ENCODE measurements around the gene SCG3.

DNA sequence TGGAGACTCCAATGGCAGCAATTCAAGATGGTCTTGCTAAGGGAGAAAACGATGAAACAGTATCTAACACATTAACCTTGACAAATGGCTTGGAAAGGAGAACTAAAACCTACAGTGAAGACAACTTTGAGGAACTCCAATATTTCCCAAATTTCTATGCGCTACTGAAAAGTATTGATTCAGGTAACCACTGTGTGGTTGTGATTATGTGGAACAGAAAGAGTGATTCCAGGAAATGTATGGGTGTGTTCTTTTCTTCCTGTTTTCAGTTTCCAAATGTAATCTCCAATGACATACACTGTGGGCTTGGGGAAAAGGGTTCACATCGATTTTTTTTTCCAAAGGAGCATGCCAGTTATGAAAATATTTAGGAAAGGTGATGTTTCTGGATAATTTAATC lies 10.9 kb downstream of the SCG3 start:
- TF ChIP-seq, protein P1, sequence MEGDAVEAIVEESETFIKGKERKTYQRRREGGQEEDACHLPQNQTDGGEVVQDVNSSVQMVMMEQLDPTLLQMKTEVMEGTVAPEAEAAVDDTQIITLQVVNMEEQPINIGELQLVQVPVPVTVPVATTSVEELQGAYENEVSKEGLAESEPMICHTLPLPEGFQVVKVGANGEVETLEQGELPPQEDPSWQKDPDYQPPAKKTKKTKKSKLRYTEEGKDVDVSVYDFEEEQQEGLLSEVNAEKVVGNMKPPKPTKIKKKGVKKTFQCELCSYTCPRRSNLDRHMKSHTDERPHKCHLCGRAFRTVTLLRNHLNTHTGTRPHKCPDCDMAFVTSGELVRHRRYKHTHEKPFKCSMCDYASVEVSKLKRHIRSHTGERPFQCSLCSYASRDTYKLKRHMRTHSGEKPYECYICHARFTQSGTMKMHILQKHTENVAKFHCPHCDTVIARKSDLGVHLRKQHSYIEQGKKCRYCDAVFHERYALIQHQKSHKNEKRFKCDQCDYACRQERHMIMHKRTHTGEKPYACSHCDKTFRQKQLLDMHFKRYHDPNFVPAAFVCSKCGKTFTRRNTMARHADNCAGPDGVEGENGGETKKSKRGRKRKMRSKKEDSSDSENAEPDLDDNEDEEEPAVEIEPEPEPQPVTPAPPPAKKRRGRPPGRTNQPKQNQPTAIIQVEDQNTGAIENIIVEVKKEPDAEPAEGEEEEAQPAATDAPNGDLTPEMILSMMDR (IDR thresholded peaks at IDR 0.05; ENCODE audit: low read depth, low read length), result no peak
- TF ChIP-seq EZH2phosphoT487 (IDR thresholded peaks at IDR 0.05; ENCODE audit: low read depth), result no peak

Measured in OCI-LY3 (cell line).